Measurements from ENCODE around the gene DIS3L2.

Gene DIS3L2

GRCh38 chr2:232117413-232117812 is 155.9 kb downstream of the DIS3L2 start:
- Histone ChIP-seq H3K4me1 (ENCODE audit: control insufficient read depth in 2 of 2, insufficient read depth in 1 of 2, low read depth in 1 of 2, low read length in 2 of 2) (peaks cover 2 to 4% of the 10 kb centered on the region in 2 donors), H3K23ac (ENCODE audit: low read depth, low read length, poor library complexity) (no peak overlapping the region), H3K27me3 (ENCODE audit: control insufficient read depth in 3 of 3, insufficient read depth in 3 of 3, low read depth in 1 of 3, low read length in 3 of 3) (peaks cover 0 to 2% (median 0%) of the 10 kb centered on the region in 3 experiments), H3K9ac (ENCODE audit: low read depth, low read length, poor library complexity) (no peak overlapping the region), H2BK5ac (ENCODE audit: low read length) (no peak overlapping the region), H2BK120ac (ENCODE audit: low read depth, low read length) (no peak overlapping the region), H4K91ac (ENCODE audit: low read depth, low read length, poor library complexity) (no peak overlapping the region), H2BK12ac (ENCODE audit: low read length) (no peak overlapping the region), H3K9me3 (replicated peaks in 1 of 2; ENCODE audit: control insufficient read depth in 2 of 2, insufficient read depth in 1 of 2, low read depth in 1 of 2, low read length in 2 of 2) (no peaks in the 10 kb centered on the region), H3K36me3 (replicated peaks in 1 of 2; ENCODE audit: control insufficient read depth in 2 of 2, insufficient read depth in 2 of 2, low read length in 2 of 2) (no peaks in the 10 kb centered on the region), H3K4ac (ENCODE audit: low read length) (no peak overlapping the region), H3K18ac (ENCODE audit: low read length) (no peak overlapping the region), H3K79me1 (ENCODE audit: low read depth, low read length) (no peaks in the 10 kb centered on the region), H4K8ac (ENCODE audit: low read depth, low read length) (no peak overlapping the region), H2BK15ac (ENCODE audit: low read length) (no peak overlapping the region), H3K14ac (ENCODE audit: low read length) (no peak overlapping the region), H3K27ac (replicated peaks; ENCODE audit: low read length) (no peak overlapping the region), H3K4me3 (ENCODE audit: low read length in 2 of 2) (no peak overlapping the region), H2AK5ac (ENCODE audit: low read depth, low read length) (no peak overlapping the region), H2AFZ (ENCODE audit: low read length) (no peak overlapping the region), H3K4me2 (ENCODE audit: insufficient read depth, low read length, poor library complexity, severe bottlenecking) (no peak overlapping the region)
- no CpG with 5 or more reads among the region's 3 CpGs for WGBS, 2 donors (ENCODE audit: extremely low coverage in 2 of 2, insufficient read length in 2 of 2, insufficient replicate concordance in 1 of 2)
- no peak for DNase-seq (ENCODE audit: low spot score)

DNA sequence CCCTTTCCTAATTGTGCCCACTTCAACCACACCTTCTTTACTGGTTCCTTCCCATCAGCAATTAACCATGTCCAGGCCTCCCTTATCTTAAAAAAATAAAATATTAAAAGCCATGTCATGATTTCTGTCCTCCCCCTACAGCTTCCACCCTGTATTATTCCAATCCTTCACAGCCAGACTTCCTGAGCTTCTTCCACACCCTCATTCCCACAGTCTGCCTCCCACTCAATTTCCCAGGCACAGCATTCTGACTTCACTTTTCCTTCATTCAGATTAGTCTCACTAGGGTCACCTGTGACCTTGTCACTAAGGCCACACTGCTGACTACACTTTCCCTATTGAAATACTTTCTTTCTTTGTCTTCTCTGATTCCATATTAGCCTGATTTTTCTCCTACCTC is 159.4 kb downstream of the DIS3L2 start:
- H3K79me1 ChIP-seq (ENCODE audit: low read depth, low read length), result no peaks in the 10 kb centered on the region
- H3K4ac ChIP-seq (ENCODE audit: low read length), result no peak overlapping the region
- no peak overlapping the region for H2AFZ ChIP-seq (ENCODE audit: low read length)
- no peak overlapping the region for H2BK12ac ChIP-seq (ENCODE audit: low read length)
- no peak overlapping the region for H2BK15ac ChIP-seq (ENCODE audit: low read length)
- H3K4me3 ChIP-seq (ENCODE audit: low read length in 2 of 2), result no peak overlapping the region
- no peaks in the 10 kb centered on the region for H3K9me3 ChIP-seq (replicated peaks in 1 of 2; ENCODE audit: control insufficient read depth in 2 of 2, insufficient read depth in 1 of 2, low read depth in 1 of 2, low read length in 2 of 2)
- no peak overlapping the region for H2AK5ac ChIP-seq (ENCODE audit: low read depth, low read length)
- H3K27ac ChIP-seq (replicated peaks; ENCODE audit: low read length), result no peak overlapping the region
- peaks cover 2 to 4% of the 10 kb centered on the region in 2 donors for H3K4me1 ChIP-seq (ENCODE audit: control insufficient read depth in 2 of 2, insufficient read depth in 1 of 2, low read depth in 1 of 2, low read length in 2 of 2)
- H3K36me3 ChIP-seq (replicated peaks in 1 of 2; ENCODE audit: control insufficient read depth in 2 of 2, insufficient read depth in 2 of 2, low read length in 2 of 2), result no peaks in the 10 kb centered on the region
- no peak overlapping the region for H4K91ac ChIP-seq (ENCODE audit: low read depth, low read length, poor library complexity)
- H2BK120ac ChIP-seq (ENCODE audit: low read depth, low read length), result no peak overlapping the region
- no peak overlapping the region for H3K9ac ChIP-seq (ENCODE audit: low read depth, low read length, poor library complexity)
- no peak overlapping the region for H2BK5ac ChIP-seq (ENCODE audit: low read length)
- no peak overlapping the region for H3K4me2 ChIP-seq (ENCODE audit: insufficient read depth, low read length, poor library complexity, severe bottlenecking)
- no peak overlapping the region for H3K18ac ChIP-seq (ENCODE audit: low read length)
- no peak overlapping the region for H3K14ac ChIP-seq (ENCODE audit: low read length)
- H3K23ac ChIP-seq (ENCODE audit: low read depth, low read length, poor library complexity), result no peak overlapping the region
- peaks cover 0 to 2% (median 0%) of the 10 kb centered on the region in 3 experiments for H3K27me3 ChIP-seq (ENCODE audit: control insufficient read depth in 3 of 3, insufficient read depth in 3 of 3, low read depth in 1 of 3, low read length in 3 of 3)
- no peak overlapping the region for H4K8ac ChIP-seq (ENCODE audit: low read depth, low read length)
- DNase-seq (ENCODE audit: low spot score), result no peak

GRCh38 chr2:232124309-232124708 is 162.8 kb downstream of the DIS3L2 start:
- Histone ChIP-seq H2BK120ac (ENCODE audit: low read depth, low read length) (no peak overlapping the region), H2BK5ac (ENCODE audit: low read length) (no peak overlapping the region), H3K4me3 (ENCODE audit: low read length in 2 of 2) (no peak overlapping the region), H4K8ac (ENCODE audit: low read depth, low read length) (no peak overlapping the region), H3K79me1 (ENCODE audit: low read depth, low read length) (no peaks in the 10 kb centered on the region), H2BK15ac (ENCODE audit: low read length) (no peak overlapping the region), H2AK5ac (ENCODE audit: low read depth, low read length) (no peak overlapping the region), H4K91ac (ENCODE audit: low read depth, low read length, poor library complexity) (no peak overlapping the region), H2AFZ (ENCODE audit: low read length) (no peak overlapping the region), H3K9me3 (replicated peaks in 1 of 2; ENCODE audit: control insufficient read depth in 2 of 2, insufficient read depth in 1 of 2, low read depth in 1 of 2, low read length in 2 of 2) (no peaks in the 10 kb centered on the region), H3K9ac (ENCODE audit: low read depth, low read length, poor library complexity) (no peak overlapping the region), H3K4ac (ENCODE audit: low read length) (no peak overlapping the region), H3K18ac (ENCODE audit: low read length) (no peak overlapping the region), H2BK12ac (ENCODE audit: low read length) (no peak overlapping the region), H3K4me1 (ENCODE audit: control insufficient read depth in 2 of 2, insufficient read depth in 1 of 2, low read depth in 1 of 2, low read length in 2 of 2) (peaks cover 2 to 4% of the 10 kb centered on the region in 2 donors), H3K23ac (ENCODE audit: low read depth, low read length, poor library complexity) (no peak overlapping the region), H3K36me3 (replicated peaks in 1 of 2; ENCODE audit: control insufficient read depth in 2 of 2, insufficient read depth in 2 of 2, low read length in 2 of 2) (no peaks in the 10 kb centered on the region), H3K14ac (ENCODE audit: low read length) (no peak overlapping the region), H3K4me2 (ENCODE audit: insufficient read depth, low read length, poor library complexity, severe bottlenecking) (no peak overlapping the region), H3K27me3 (ENCODE audit: control insufficient read depth in 3 of 3, insufficient read depth in 3 of 3, low read depth in 1 of 3, low read length in 3 of 3) (peaks cover 0 to 5% (median 0%) of the 10 kb centered on the region in 3 experiments), H3K27ac (replicated peaks; ENCODE audit: low read length) (no peak overlapping the region)
- DNase-seq (ENCODE audit: low spot score), result no peak
- no CpG with 5 or more reads among the region's 1 CpG for WGBS, 2 donors (ENCODE audit: extremely low coverage in 2 of 2, insufficient read length in 2 of 2, insufficient replicate concordance in 1 of 2)

DNA sequence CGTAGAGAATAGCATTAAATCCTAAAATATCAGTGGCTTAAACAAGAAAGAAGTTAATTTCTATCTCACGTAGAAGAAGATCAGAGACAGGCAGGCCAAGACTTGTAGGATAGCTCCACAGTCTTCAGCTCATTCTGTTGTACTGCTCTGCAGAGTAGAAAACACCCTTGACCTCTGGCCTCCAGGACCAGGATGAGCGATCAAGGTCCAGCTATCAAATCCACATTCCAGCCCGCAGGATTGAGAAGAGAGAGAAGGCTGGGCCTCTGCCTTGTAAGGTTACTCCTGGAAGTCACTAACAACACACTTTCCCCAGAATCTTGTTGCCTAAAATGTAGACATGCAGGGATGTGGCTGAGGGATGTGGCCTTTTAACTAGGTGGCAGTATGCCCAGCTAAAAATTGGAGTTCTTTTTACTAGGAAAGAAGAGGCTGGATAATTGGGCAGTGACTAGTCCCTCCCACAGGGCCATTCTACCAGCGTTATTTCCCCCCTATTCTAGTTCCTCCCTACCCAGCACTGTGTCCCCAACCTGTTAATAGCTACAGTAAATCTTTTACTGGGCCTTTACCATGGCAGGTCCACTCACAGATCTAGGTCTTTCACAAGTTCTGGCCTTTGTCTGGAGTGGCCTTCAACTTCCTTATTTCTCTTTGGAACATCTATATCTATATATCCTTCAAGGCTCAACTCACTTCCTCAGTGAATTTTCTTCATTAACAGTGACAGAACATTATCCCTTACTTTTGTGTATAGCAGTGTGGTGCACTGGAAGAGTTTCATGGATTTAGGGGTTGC is 165.0 kb downstream of the DIS3L2 start:
- Histone ChIP-seq H2BK5ac (ENCODE audit: low read length) (no peak overlapping the region), H3K4me2 (ENCODE audit: insufficient read depth, low read length, poor library complexity, severe bottlenecking) (no peak overlapping the region), H3K9me3 (replicated peaks in 1 of 2; ENCODE audit: control insufficient read depth in 2 of 2, insufficient read depth in 1 of 2, low read depth in 1 of 2, low read length in 2 of 2) (no peaks in the 10 kb centered on the region), H2AK5ac (ENCODE audit: low read depth, low read length) (no peak overlapping the region), H3K18ac (ENCODE audit: low read length) (no peak overlapping the region), H3K4me3 (ENCODE audit: low read length in 2 of 2) (no peak overlapping the region), H2AFZ (ENCODE audit: low read length) (no peak overlapping the region), H3K4me1 (ENCODE audit: control insufficient read depth in 2 of 2, insufficient read depth in 1 of 2, low read depth in 1 of 2, low read length in 2 of 2) (no peaks in the 10 kb centered on the region), H3K27me3 (ENCODE audit: control insufficient read depth in 3 of 3, insufficient read depth in 3 of 3, low read depth in 1 of 3, low read length in 3 of 3) (peaks cover 0 to 3% (median 0%) of the 10 kb centered on the region in 3 experiments), H3K27ac (replicated peaks; ENCODE audit: low read length) (no peak overlapping the region), H3K36me3 (replicated peaks in 1 of 2; ENCODE audit: control insufficient read depth in 2 of 2, insufficient read depth in 2 of 2, low read length in 2 of 2) (peaks cover 0 to 8% of the 10 kb centered on the region in 2 donors), H2BK120ac (ENCODE audit: low read depth, low read length) (no peak overlapping the region), H3K14ac (ENCODE audit: low read length) (no peak overlapping the region), H3K9ac (ENCODE audit: low read depth, low read length, poor library complexity) (no peak overlapping the region), H2BK12ac (ENCODE audit: low read length) (no peak overlapping the region), H3K4ac (ENCODE audit: low read length) (no peak overlapping the region), H4K91ac (ENCODE audit: low read depth, low read length, poor library complexity) (no peak overlapping the region), H3K79me1 (ENCODE audit: low read depth, low read length) (no peaks in the 10 kb centered on the region), H4K8ac (ENCODE audit: low read depth, low read length) (no peak overlapping the region), H2BK15ac (ENCODE audit: low read length) (no peak overlapping the region), H3K23ac (ENCODE audit: low read depth, low read length, poor library complexity) (no peak overlapping the region)
- no CpG with 5 or more reads among the region's 5 CpGs for WGBS, 2 donors (ENCODE audit: extremely low coverage in 2 of 2, insufficient read length in 2 of 2, insufficient replicate concordance in 1 of 2)
- no peak for DNase-seq (ENCODE audit: low spot score)
